ENCODE measurements around the gene ADCY4. TPM values are rescaled to one million over a fixed set of nuclear protein-coding genes. Genes with fewer than 3 reads are reported as not detected.

Gene ADCY4
- total RNA-seq, 1 experiment from 2014 or later = 3.4 TPM

- Mint-ChIP-seq H3K9me3 (ENCODE audit: low read depth, unreplicated experiment) (no peaks in the 10 kb centered on the region), H3K4me3 (ENCODE audit: low read depth, unreplicated experiment) (peak overlapping the region; percentile 72), H3K36me3 (ENCODE audit: insufficient read depth, unreplicated experiment) (peaks cover 8% of the 10 kb centered on the region), H3K27me3 (ENCODE audit: unreplicated experiment) (no peaks in the 10 kb centered on the region), H3K4me1 (ENCODE audit: low read depth, unreplicated experiment) (peaks cover 32% of the 10 kb centered on the region), H3K27ac (ENCODE audit: unreplicated experiment) (peak overlapping the region; percentile 52)
- CTCF ChIA-PET = interaction anchor here (0.7 to 3.3 kb wide), 13 partner anchors 16 to 104 kb away, joined by 3 to 46 read pairs (median 6); partner anchors contain the start of genes CBLN3, DHRS1, KHNYN and NOP9
- peak; percentile 54 for TF ChIP-seq CTCF (IDR thresholded peaks at IDR 0.05; ENCODE audit: unreplicated experiment)
- intact Hi-C loops (cut with micrococcal nuclease; ENCODE audit: unreplicated experiment) = loop anchor here (5.0 kb wide), 2 partner anchors 35 to 345 kb away; partner anchors contain the start of gene NFATC4
- no TSS peak for BruUV-seq (replicated peaks)
- DNase-seq = peak; percentile 79
These were observed 2.4 kb downstream of the ADCY4 start for GRCh38 chr14:24332268-24332993.

GRCh38 chr14:24331731-24332267 is 3.1 kb downstream of the ADCY4 start:
- TF ChIP-seq CTCF (IDR thresholded peaks at IDR 0.05; ENCODE audit: unreplicated experiment) = no peak
- Mint-ChIP-seq H3K4me3 (ENCODE audit: low read depth, unreplicated experiment) (peak overlapping the region; percentile 72), H3K36me3 (ENCODE audit: insufficient read depth, unreplicated experiment) (peaks cover 8% of the 10 kb centered on the region), H3K4me1 (ENCODE audit: low read depth, unreplicated experiment) (peaks cover 32% of the 10 kb centered on the region), H3K9me3 (ENCODE audit: low read depth, unreplicated experiment) (no peaks in the 10 kb centered on the region), H3K27ac (ENCODE audit: unreplicated experiment) (peak overlapping the region; percentile 52), H3K27me3 (ENCODE audit: unreplicated experiment) (no peaks in the 10 kb centered on the region)
- intact Hi-C loops (cut with micrococcal nuclease; ENCODE audit: unreplicated experiment) = loop anchor here (5.0 kb wide), 2 partner anchors 36 to 346 kb away; partner anchors contain the start of gene NFATC4
- no peak for DNase-seq
- CTCF ChIA-PET = interaction anchor here (0.7 to 3.3 kb wide), 7 partner anchors 32 to 100 kb away, joined by 3 to 46 read pairs (median 9); partner anchors contain the start of genes CBLN3, DHRS1, KHNYN and NOP9
- BruUV-seq (replicated peaks) = no TSS peak

- intact Hi-C loops (cut with micrococcal nuclease; ENCODE audit: unreplicated experiment) = loop anchor here (5.0 kb wide), 2 partner anchors 36 to 346 kb away; partner anchors contain the start of gene NFATC4
- no TSS peak for BruUV-seq (replicated peaks)
- Mint-ChIP-seq H3K36me3 (ENCODE audit: insufficient read depth, unreplicated experiment) (peaks cover 8% of the 10 kb centered on the region), H3K27ac (ENCODE audit: unreplicated experiment) (no peak overlapping the region), H3K27me3 (ENCODE audit: unreplicated experiment) (no peaks in the 10 kb centered on the region), H3K4me1 (ENCODE audit: low read depth, unreplicated experiment) (peaks cover 29% of the 10 kb centered on the region), H3K9me3 (ENCODE audit: low read depth, unreplicated experiment) (no peaks in the 10 kb centered on the region), H3K4me3 (ENCODE audit: low read depth, unreplicated experiment) (no peak overlapping the region)
- DNase-seq = no peak
- CTCF ChIA-PET = interaction anchor here (0.6 to 3.3 kb wide), 3 partner anchors 89 to 101 kb away, joined by 3 to 46 read pairs (median 9); partner anchors contain the start of genes CBLN3, KHNYN and TINF2
- no peak for TF ChIP-seq CTCF (IDR thresholded peaks at IDR 0.05; ENCODE audit: unreplicated experiment)
These were observed 3.7 kb downstream of the ADCY4 start for GRCh38 chr14:24330973-24331674.

GRCh38 chr14:24329736-24330135 is 5.1 kb downstream of the ADCY4 start:
- H3K9me3 Mint-ChIP-seq (ENCODE audit: low read depth, unreplicated experiment) = no peaks in the 10 kb centered on the region
- CTCF ChIA-PET = no interaction called here
- TF ChIP-seq CTCF (IDR thresholded peaks at IDR 0.05; ENCODE audit: unreplicated experiment) = no peak
- no peak overlapping the region for H3K27ac Mint-ChIP-seq (ENCODE audit: unreplicated experiment)
- intact Hi-C loops (cut with micrococcal nuclease; ENCODE audit: unreplicated experiment) = loop anchor here (5.0 kb wide), 2 partner anchors 38 to 348 kb away; partner anchors contain the start of gene NFATC4
- no peak overlapping the region for H3K4me3 Mint-ChIP-seq (ENCODE audit: low read depth, unreplicated experiment)
- peaks cover 15% of the 10 kb centered on the region for H3K4me1 Mint-ChIP-seq (ENCODE audit: low read depth, unreplicated experiment)
- H3K36me3 Mint-ChIP-seq (ENCODE audit: insufficient read depth, unreplicated experiment) = peaks cover 8% of the 10 kb centered on the region
- BruUV-seq (replicated peaks) = no TSS peak
- H3K27me3 Mint-ChIP-seq (ENCODE audit: unreplicated experiment) = no peaks in the 10 kb centered on the region
- DNase-seq = no peak
